A549 (cell line): Measurements from ENCODE around the gene HPS5. TPM values are rescaled to one million over a fixed set of nuclear protein-coding genes. Genes with fewer than 3 reads are reported as not detected.

Experiments used
- ATAC-seq, 2 experiments: fragments of 200-7000 bp in 1 of 2; fragments of >200 bp in 1 of 2; cut with Nextera tagmentation in 1 of 2; cut with Tn5 transposase in 1 of 2; 3 replicates each; pipeline versions ENCODE4 v1.8.0 to v1.9.1; 2018 to 2020; ENCODE audit warnings: mild to moderate bottlenecking in 1 of 2, moderate library complexity in 1 of 2
- CTCF ChIA-PET: fragments of 300-600 bp; sonication (Branson Sonifier 250); formaldehyde crosslinking; extraction: SDS; loops from one replicate; lab custom pipeline; 2021; ENCODE audit warnings: antibody characterized with exemption, inconsistent platforms; lab: Yijun Ruan, JAX
- POLR2A ChIA-PET: fragments of 350-600 bp; formaldehyde crosslinking; extraction: SDS; loops from one replicate; lab custom pipeline; 2021; ENCODE audit warnings: antibody characterized with exemption, inconsistent platforms; lab: Yijun Ruan, JAX
- DNase-seq, 2 experiments: peaks; one replicate each; pipeline versions ENCODE4 v3.0.0 to v3.0.0-alpha.2; 2011 to 2016; ENCODE audit warnings: low read depth in 1 of 2, low spot score in 1 of 2
- FAIRE-seq: peaks from 2 replicates; lab custom pipeline; 2011; peaks lifted over from hg19 to GRCh38; lab: Jason Lieb, UNC
- H3K27ac ChIP-seq, 2 experiments: fragments of >200 bp; sonication (Bioruptor Twin); formaldehyde crosslinking; 3 replicates each; pipeline ENCODE4 v1.5.1; 2016 to 2017
- H3K4me1 ChIP-seq: fragments of >200 bp; sonication (Bioruptor Twin); formaldehyde crosslinking; 3 replicates; pipeline ENCODE4 v1.6.1; 2016
- H3K4me2 ChIP-seq: fragments of >200 bp; sonication (Bioruptor Twin); formaldehyde crosslinking; 3 replicates; pipeline ENCODE4 v1.6.1; 2016
- H3K4me3 ChIP-seq: fragments of >200 bp; sonication (Bioruptor Twin); formaldehyde crosslinking; 3 replicates; pipeline ENCODE4 v1.5.1; 2016
- H3K9me3 ChIP-seq: fragments of >200 bp; sonication (Bioruptor Twin); formaldehyde crosslinking; 3 replicates; pipeline ENCODE4 v1.6.1; 2016
- BHLHE40 ChIP-seq: IDR thresholded peaks from 2 replicates; pipeline ENCODE4 v1.6.1; 2012; ENCODE audit warnings: low read depth, low read length, inconsistent platforms
- CBX2 ChIP-seq: fragments of 200-600 bp; sonication (generic); IDR thresholded peaks from 2 replicates; pipeline ENCODE4 v1.6.1; 2016; ENCODE audit warnings: low read depth, mild to moderate bottlenecking, borderline replicate concordance
- CBX8 ChIP-seq: fragments of 200-600 bp; sonication (generic); IDR thresholded peaks from 2 replicates; pipeline ENCODE4 v1.6.1; 2016
- CEBPB ChIP-seq, 2 experiments: fragments of >200 bp in 1 of 2; sonication (Bioruptor Twin) in 1 of 2; formaldehyde crosslinking in 1 of 2; IDR thresholded peaks; 2 replicates each; pipeline ENCODE4 v1.6.1; 2012 to 2016
- CHD2 ChIP-seq: fragments of 150-350 bp; IDR thresholded peaks from 2 replicates; pipeline ENCODE4 v1.6.1; 2014; ENCODE audit warnings: low read length; ENCODE audit not compliant: partially characterized antibody
- CHD4 ChIP-seq: fragments of 200-600 bp; sonication (generic); IDR thresholded peaks from 2 replicates; pipeline ENCODE4 v1.6.1; 2016; ENCODE audit warnings: antibody characterized with exemption, mild to moderate bottlenecking, borderline replicate concordance
- EP300 ChIP-seq, 2 experiments: fragments of >200 bp; sonication (Bioruptor Twin); formaldehyde crosslinking; IDR thresholded peaks; 2 replicates in 1 of 2; 3 replicates in 1 of 2; pipeline ENCODE4 v1.6.1; 2016 to 2017
- ESRRA ChIP-seq: fragments of 150-350 bp; IDR thresholded peaks from 2 replicates; pipeline ENCODE4 v1.6.1; 2014; ENCODE audit warnings: mild to moderate bottlenecking, low read length, borderline replicate concordance
- FOSB ChIP-seq: fragments of 250-450 bp; sonication (Bioruptor Pico); IDR thresholded peaks from 2 replicates; pipeline ENCODE4 v1.5.0; 2020; ENCODE audit warnings: mild to moderate bottlenecking, moderate library complexity
- FOSL2 ChIP-seq, 2 experiments: fragments of 450-650 bp in 1 of 2; fragments of >200 bp in 1 of 2; sonication (Bioruptor Twin) in 1 of 2; formaldehyde crosslinking; IDR thresholded peaks; 2 replicates each; pipeline versions ENCODE4 v1.5.0 to v1.6.1; 2016 to 2020; ENCODE audit warnings: mild to moderate bottlenecking in 1 of 2, moderate library complexity in 1 of 2
- GATA3 ChIP-seq: IDR thresholded peaks from 2 replicates; pipeline ENCODE4 v1.6.1; 2012; ENCODE audit warnings: borderline replicate concordance
- HOXB13 ChIP-seq: fragments of 250-450 bp; sonication (Bioruptor Pico); IDR thresholded peaks from 2 replicates; pipeline ENCODE4 v1.5.0; 2020; ENCODE audit warnings: low read depth, mild to moderate bottlenecking, moderate library complexity
- JUNB ChIP-seq: fragments of >200 bp; sonication (Bioruptor Twin); formaldehyde crosslinking; IDR thresholded peaks from 2 replicates; pipeline ENCODE4 v1.6.1; 2016
- KDM1A ChIP-seq: fragments of 200-600 bp; sonication (generic); IDR thresholded peaks from 2 replicates; pipeline ENCODE4 v1.6.1; 2016; ENCODE audit warnings: low read depth, mild to moderate bottlenecking
- KDM5A ChIP-seq: fragments of 200-600 bp; sonication (generic); IDR thresholded peaks from 2 replicates; pipeline ENCODE4 v1.6.1; 2016; ENCODE audit warnings: antibody characterized with exemption, mild to moderate bottlenecking
- MAZ ChIP-seq: fragments of 150-350 bp; IDR thresholded peaks from 2 replicates; pipeline ENCODE4 v1.6.1; 2014; ENCODE audit warnings: antibody characterized with exemption, low read depth, low read length, borderline replicate concordance
- NFE2L2 ChIP-seq: fragments of 150-350 bp; conservative IDR thresholded peaks from 2 replicates; pipeline ENCODE4 v1.6.1; 2014; ENCODE audit warnings: low read length
- NR3C1 ChIP-seq: fragments of >200 bp; sonication (Bioruptor Twin); formaldehyde crosslinking; IDR thresholded peaks from 3 replicates; pipeline ENCODE4 v1.6.1; 2017
- RCOR1 ChIP-seq: fragments of 150-350 bp; IDR thresholded peaks from 2 replicates; pipeline ENCODE4 v1.6.1; 2014; ENCODE audit warnings: antibody characterized with exemption, low read length, low read depth
- RNF2 ChIP-seq: fragments of 200-600 bp; sonication (generic); IDR thresholded peaks from 2 replicates; pipeline ENCODE4 v1.6.1; 2016; ENCODE audit warnings: low read depth, mild to moderate bottlenecking, antibody characterized with exemption, moderate library complexity, borderline replicate concordance
- SREBF2 ChIP-seq: fragments of 450-650 bp; IDR thresholded peaks from 2 replicates; pipeline ENCODE4 v1.6.1; 2014; ENCODE audit warnings: mild to moderate bottlenecking, moderate library complexity
- TFCP2L1 ChIP-seq: fragments of 250-450 bp; sonication (Bioruptor Pico); IDR thresholded peaks from 2 replicates; pipeline ENCODE4 v1.5.0; 2021; ENCODE audit warnings: mild to moderate bottlenecking
- ZFP36 ChIP-seq: fragments of 450-650 bp; IDR thresholded peaks from 2 replicates; pipeline ENCODE4 v1.6.1; 2014; ENCODE audit warnings: borderline replicate concordance; ENCODE audit not compliant: partially characterized antibody
- ZNF302 ChIP-seq: fragments of 250-450 bp; sonication (Bioruptor Pico); IDR thresholded peaks from 2 replicates; pipeline ENCODE4 v1.9.0; 2021; ENCODE audit warnings: inconsistent platforms, mild to moderate bottlenecking, moderate library complexity
- WGBS: methylation state at CpG from one replicate; pipeline ENCODE4 v1.1.6; 2017; ENCODE audit errors: missing lambda C conversion rate; 5-methylcytosine and 5-hydroxymethylcytosine counted together
- polyA plus RNA-seq, 4 experiments: library from polyadenylated mRNA; depleted of rRNA in 3 of 4; stranded (reverse); fragments of >200 nt; fragmentation: RNase III in 1 of 4; extraction: RNeasy Plus Mini Kit Qiagen cat#74134 plus additional on column Dnase treatment in 1 of 4; gene quantifications; 2 replicates in 3 of 4; 3 replicates in 1 of 4; pipeline ENCODE4 v1.2.3, GENCODE V29; 2011 to 2017
- TF ChIP-seq, protein P1 (sequence below): IDR thresholded peaks from 2 replicates; pipeline ENCODE4 v1.6.1; 2012
- TF ChIP-seq, protein P2 (sequence below): fragments of 200-600 bp; sonication (generic); IDR thresholded peaks from 2 replicates; pipeline ENCODE4 v1.6.1; 2016; ENCODE audit warnings: antibody characterized with exemption, mild to moderate bottlenecking, moderate library complexity

HPS5 gene
- polyA plus RNA-seq, 2 of the 4 experiments (the other 2 are of a cell fraction) = 18.4 to 29.1 TPM

DNA sequence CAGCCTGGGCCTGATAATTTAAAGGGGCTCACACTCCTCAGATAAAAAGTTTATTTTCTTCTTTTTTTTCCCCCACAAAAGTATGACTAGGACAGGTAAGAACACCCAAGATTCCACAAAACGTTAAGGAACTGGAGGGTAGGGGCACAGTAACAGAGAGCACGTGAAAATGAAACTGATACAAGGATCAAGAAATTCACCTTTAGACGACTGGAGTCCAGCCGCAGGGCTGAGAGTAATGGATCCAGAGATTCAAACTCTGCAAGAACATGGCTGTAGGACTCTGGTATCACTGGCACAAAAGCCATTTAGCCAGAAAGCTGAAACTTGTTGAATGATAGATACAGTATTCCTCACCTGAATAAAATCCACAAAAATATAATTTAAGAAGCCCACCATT is 4.4 kb downstream of the HPS5 start:
- TF ChIP-seq CHD4 = no peak
- no peak for TF ChIP-seq HOXB13
- no peak for TF ChIP-seq RCOR1
- TF ChIP-seq, protein P1, sequence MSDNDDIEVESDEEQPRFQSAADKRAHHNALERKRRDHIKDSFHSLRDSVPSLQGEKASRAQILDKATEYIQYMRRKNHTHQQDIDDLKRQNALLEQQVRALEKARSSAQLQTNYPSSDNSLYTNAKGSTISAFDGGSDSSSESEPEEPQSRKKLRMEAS = no peak
- TF ChIP-seq RNF2 = no peak
- TF ChIP-seq NFE2L2 = no peak
- no peak for TF ChIP-seq EP300 (IDR thresholded peaks at IDR 0.05)
- no peak for TF ChIP-seq GATA3
- TF ChIP-seq KDM5A = no peak
- no peak for TF ChIP-seq SREBF2
- no peak for TF ChIP-seq MAZ
- TF ChIP-seq CHD2 = no peak
- TF ChIP-seq FOSB (CRISPR knock-in tag) = no peak
- TF ChIP-seq BHLHE40 = no peak
- TF ChIP-seq TFCP2L1 = no peak
- TF ChIP-seq FOSL2 (IDR thresholded peaks at IDR 0.05) = no peak
- TF ChIP-seq FOSL2 (CRISPR knock-in tag; IDR thresholded peaks at IDR 0.05) = no peak
- no peak for TF ChIP-seq ZNF302 (CRISPR knock-in tag)
- Histone ChIP-seq H3K4me2 (no peak overlapping the region), H3K27ac (no peak overlapping the region), H3K4me3 (no peak overlapping the region), H3K9me3 (no peaks in the 10 kb centered on the region), H3K4me1 (peaks cover 41% of the 10 kb centered on the region)
- no peak for ATAC-seq
- ChIA-PET CTCF (no interaction called here), POLR2A (no interaction called here)
- no peak for FAIRE-seq
- 85% methylated on average over 4 of the region's 4 CpGs for WGBS
- no peak for DNase-seq

DNA sequence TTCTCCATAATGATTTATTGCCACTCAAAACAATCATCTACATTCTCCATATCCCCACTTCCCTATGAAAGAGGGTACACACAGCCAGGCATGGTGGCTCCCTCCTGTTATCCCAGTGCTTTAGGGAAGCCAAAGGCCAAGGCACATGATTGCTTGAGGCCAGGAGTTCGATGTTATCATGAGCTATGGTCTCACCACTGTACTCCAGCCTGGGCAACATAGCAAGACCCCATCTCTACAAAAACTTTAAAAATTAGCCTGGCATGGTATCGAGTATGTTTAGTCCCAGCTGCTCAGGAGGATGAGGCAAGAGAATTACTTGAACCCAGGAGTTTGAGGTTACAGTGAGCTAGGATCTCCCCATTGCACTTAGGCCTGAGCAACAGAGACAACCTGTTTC is 6.0 kb downstream of the HPS5 start:
- CTCF ChIA-PET = no interaction called here

More for the DNA sequence above, 6.0 kb downstream of the HPS5 start:
- POLR2A ChIA-PET = interaction anchor here (0.6 to 1.4 kb wide), 2 partner anchors 78 to 303 kb away, joined by 4 read pairs; partner anchors contain the start of genes LDHA and SERGEF
- TF ChIP-seq, protein P2, sequence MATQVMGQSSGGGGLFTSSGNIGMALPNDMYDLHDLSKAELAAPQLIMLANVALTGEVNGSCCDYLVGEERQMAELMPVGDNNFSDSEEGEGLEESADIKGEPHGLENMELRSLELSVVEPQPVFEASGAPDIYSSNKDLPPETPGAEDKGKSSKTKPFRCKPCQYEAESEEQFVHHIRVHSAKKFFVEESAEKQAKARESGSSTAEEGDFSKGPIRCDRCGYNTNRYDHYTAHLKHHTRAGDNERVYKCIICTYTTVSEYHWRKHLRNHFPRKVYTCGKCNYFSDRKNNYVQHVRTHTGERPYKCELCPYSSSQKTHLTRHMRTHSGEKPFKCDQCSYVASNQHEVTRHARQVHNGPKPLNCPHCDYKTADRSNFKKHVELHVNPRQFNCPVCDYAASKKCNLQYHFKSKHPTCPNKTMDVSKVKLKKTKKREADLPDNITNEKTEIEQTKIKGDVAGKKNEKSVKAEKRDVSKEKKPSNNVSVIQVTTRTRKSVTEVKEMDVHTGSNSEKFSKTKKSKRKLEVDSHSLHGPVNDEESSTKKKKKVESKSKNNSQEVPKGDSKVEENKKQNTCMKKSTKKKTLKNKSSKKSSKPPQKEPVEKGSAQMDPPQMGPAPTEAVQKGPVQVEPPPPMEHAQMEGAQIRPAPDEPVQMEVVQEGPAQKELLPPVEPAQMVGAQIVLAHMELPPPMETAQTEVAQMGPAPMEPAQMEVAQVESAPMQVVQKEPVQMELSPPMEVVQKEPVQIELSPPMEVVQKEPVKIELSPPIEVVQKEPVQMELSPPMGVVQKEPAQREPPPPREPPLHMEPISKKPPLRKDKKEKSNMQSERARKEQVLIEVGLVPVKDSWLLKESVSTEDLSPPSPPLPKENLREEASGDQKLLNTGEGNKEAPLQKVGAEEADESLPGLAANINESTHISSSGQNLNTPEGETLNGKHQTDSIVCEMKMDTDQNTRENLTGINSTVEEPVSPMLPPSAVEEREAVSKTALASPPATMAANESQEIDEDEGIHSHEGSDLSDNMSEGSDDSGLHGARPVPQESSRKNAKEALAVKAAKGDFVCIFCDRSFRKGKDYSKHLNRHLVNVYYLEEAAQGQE = no peak
- TF ChIP-seq JUNB (no peak), NFE2L2 (no peak), KDM1A (no peak), CBX2 (no peak), GATA3 (no peak), ESRRA (no peak), NR3C1 (no peak), CEBPB (IDR thresholded peaks at IDR 0.05) (no peak), ZFP36 (no peak), CHD2 (no peak), CBX8 (no peak)
- FAIRE-seq = no peak
- H3K27ac ChIP-seq = no peak overlapping the region
- no peak for ATAC-seq
- no peak overlapping the region for H3K4me2 ChIP-seq
- H3K9me3 ChIP-seq = no peaks in the 10 kb centered on the region
- no peak for DNase-seq
- 90% methylated on average over 2 of the region's 2 CpGs for WGBS
- peaks cover 42% of the 10 kb centered on the region for H3K4me1 ChIP-seq
- H3K4me3 ChIP-seq = no peak overlapping the region
